ENCODE data around the gene CATSPERD. TPM values are rescaled to one million over a fixed set of nuclear protein-coding genes. Genes with fewer than 3 reads are reported as not detected.

The CATSPERD gene
- total and polyA plus RNA-seq, 8 donors: not detected

DNA sequence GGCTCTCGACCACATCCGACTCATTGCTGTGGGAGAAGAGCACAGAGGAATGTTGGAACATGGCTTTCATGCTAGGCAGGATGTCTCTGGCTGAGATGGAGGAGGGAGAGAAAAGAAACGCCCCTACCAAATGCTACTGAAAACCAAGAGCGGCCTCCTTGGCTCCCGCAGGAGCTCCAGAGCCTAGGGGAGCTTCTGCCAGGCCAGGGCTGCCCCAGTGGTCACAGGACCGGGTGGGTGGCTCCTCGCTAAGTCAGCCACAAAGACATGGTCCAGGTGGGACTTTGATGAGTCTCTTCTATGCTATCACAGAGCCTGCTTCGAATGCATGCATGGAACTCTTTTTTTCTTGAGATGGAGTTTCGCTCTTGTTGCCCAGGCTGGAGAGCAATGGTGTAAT lies 7.2 kb upstream of the CATSPERD start:
- TF ChIP-seq, protein P1, sequence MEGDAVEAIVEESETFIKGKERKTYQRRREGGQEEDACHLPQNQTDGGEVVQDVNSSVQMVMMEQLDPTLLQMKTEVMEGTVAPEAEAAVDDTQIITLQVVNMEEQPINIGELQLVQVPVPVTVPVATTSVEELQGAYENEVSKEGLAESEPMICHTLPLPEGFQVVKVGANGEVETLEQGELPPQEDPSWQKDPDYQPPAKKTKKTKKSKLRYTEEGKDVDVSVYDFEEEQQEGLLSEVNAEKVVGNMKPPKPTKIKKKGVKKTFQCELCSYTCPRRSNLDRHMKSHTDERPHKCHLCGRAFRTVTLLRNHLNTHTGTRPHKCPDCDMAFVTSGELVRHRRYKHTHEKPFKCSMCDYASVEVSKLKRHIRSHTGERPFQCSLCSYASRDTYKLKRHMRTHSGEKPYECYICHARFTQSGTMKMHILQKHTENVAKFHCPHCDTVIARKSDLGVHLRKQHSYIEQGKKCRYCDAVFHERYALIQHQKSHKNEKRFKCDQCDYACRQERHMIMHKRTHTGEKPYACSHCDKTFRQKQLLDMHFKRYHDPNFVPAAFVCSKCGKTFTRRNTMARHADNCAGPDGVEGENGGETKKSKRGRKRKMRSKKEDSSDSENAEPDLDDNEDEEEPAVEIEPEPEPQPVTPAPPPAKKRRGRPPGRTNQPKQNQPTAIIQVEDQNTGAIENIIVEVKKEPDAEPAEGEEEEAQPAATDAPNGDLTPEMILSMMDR (IDR thresholded peaks at IDR 0.05): no peak
- TF ChIP-seq POLR2AphosphoS5 (IDR thresholded peaks at IDR 0.05) (no peak), EP300 (IDR thresholded peaks at IDR 0.05) (no peak), POLR2A (IDR thresholded peaks at IDR 0.05) (no peak)
- no peaks in the 10 kb centered on the region for H3K9me3 ChIP-seq
- 94 to 98% (median 95%) methylated on average over 8 to 9 of the region's 9 CpGs for WGBS, 5 donors
- peaks cover 5 to 17% (median 11%) of the 10 kb centered on the region in 4 donors for H3K4me1 ChIP-seq
- DNase-seq: no peak
- intact Hi-C loops (cut with DNase I; ENCODE audit: low total_unique reads): no loop called here
- H3K36me3 ChIP-seq: peaks cover 50 to 77% (median 71%) of the 10 kb centered on the region in 4 donors
- no peak overlapping the region for H3K4me3 ChIP-seq
- H3K27ac ChIP-seq: no peak overlapping the region
- H3K27me3 ChIP-seq: no peaks in the 10 kb centered on the region

DNA sequence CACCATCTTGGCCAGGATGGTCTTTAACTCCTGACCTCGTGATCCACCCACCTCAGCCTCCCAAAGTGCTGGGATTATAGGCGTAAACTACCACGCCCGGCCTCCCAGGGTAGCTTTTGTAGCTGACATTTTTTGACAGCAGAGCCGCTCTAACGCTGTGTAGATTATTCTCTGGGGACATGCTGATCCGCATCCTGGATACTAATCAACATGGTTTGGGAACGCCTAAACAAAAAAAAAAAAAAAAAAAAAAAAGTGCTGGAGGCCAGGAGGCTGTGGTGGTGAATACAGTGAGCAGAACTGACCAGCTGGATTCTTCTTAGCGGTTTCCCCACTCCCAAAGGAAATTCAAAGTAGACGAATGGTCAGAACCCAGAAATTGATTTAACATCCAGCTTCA lies 5.6 kb upstream of the CATSPERD start:
- H3K36me3 ChIP-seq: peaks cover 42 to 61% (median 55%) of the 10 kb centered on the region in 4 donors
- intact Hi-C loops (cut with DNase I; ENCODE audit: low total_unique reads): no loop called here
- peaks cover 16 to 30% (median 25%) of the 10 kb centered on the region in 4 donors for H3K4me1 ChIP-seq
- H3K4me3 ChIP-seq: no peak overlapping the region
- 83 to 94% (median 90%) methylated on average over 10 of the region's 10 CpGs for WGBS, 5 donors
- H3K9me3 ChIP-seq: no peaks in the 10 kb centered on the region
- TF ChIP-seq EP300 (IDR thresholded peaks at IDR 0.05) (no peak), POLR2AphosphoS5 (IDR thresholded peaks at IDR 0.05) (no peak), POLR2A (IDR thresholded peaks at IDR 0.05) (no peak)
- TF ChIP-seq, protein P1 (IDR thresholded peaks at IDR 0.05): no peak
- H3K27me3 ChIP-seq: no peaks in the 10 kb centered on the region
- DNase-seq: no peak
- H3K27ac ChIP-seq: no peak overlapping the region

DNA sequence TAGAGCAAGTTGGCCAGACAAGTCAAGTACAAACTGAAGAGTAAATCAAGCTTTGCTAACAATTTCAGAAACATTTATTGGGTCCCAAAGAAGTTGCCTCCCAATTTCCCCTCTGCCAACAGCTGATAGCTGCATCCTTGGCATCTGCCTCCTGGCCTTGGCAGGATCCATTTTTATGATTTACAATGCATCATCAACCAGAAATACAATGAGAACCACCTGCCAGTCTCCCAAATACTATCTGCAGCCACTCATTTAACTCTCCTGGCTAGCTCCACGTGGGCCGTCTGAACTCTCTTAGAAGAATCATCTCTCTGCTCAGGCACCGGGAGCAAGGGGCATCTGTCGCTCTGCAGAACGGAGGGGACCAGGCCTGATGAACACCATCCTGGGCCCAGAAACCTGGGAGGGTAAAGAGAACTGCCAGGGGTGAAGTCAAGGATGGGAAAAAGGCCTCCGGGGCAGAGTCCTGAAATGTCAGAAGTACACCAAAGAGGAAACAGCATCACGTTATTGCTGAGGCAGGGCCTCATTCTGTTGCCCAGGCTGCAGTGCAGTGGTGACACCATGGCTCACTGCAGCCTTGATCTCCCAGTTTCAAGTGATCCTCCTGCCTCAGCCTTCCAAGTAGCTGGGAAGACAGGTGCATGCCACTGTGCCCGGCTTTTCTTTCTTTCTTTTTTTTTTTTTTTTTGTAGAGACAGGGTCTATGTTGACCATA lies 3.1 kb upstream of the CATSPERD start:
- H3K36me3 ChIP-seq: peaks cover 17 to 35% (median 30%) of the 10 kb centered on the region in 4 donors
- no peak for DNase-seq
- peaks cover 18 to 37% (median 28%) of the 10 kb centered on the region in 4 donors for H3K4me1 ChIP-seq
- TF ChIP-seq EP300 (IDR thresholded peaks at IDR 0.05) (no peak), POLR2A (IDR thresholded peaks at IDR 0.05) (no peak)
- TF ChIP-seq, protein P1 (IDR thresholded peaks at IDR 0.05): no peak
- 76 to 86% (median 80%) methylated on average over 8 of the region's 8 CpGs for WGBS, 5 donors
- no peak overlapping the region for H3K4me3 ChIP-seq
- no peaks in the 10 kb centered on the region for H3K9me3 ChIP-seq
- intact Hi-C loops (cut with DNase I; ENCODE audit: low total_unique reads): no loop called here
- H3K27me3 ChIP-seq: no peaks in the 10 kb centered on the region
- no peak overlapping the region for H3K27ac ChIP-seq

DNA sequence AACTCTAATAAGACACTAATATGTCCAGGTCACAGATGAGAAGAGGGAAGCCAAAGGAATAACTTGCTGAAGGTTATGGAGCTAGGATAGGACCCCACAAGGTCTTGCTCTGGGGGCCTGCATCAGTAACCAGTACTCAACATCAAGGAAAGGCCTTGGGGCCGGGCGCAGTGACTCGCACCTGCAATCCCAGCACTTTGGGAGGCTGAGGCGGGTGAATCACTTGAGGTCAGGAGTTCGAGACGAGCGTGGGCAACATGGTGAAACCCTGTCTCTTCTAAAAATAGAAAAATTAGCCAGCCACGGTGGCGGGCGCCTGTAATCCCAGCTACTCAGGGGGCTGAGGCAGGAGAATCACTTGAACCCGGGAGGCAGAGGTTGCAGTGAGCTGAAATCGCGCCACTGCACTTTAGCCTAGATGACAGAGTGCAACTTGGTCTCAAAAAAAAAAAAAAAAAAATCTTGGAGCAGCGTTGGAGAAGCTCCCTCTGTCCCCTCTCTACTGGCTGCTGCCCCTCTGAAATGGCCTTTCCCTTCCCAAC lies 2.3 kb upstream of the CATSPERD start:
- no peaks in the 10 kb centered on the region for H3K27me3 ChIP-seq
- intact Hi-C loops (cut with DNase I; ENCODE audit: low total_unique reads): no loop called here
- H3K9me3 ChIP-seq: no peaks in the 10 kb centered on the region
- peak overlapping the region in 2 of 4 donors; percentile 93 to 99 for H3K4me3 ChIP-seq
- H3K36me3 ChIP-seq: peaks cover 9 to 28% (median 23%) of the 10 kb centered on the region in 4 donors
- no peak for DNase-seq
- H3K4me1 ChIP-seq: peaks cover 18 to 37% (median 28%) of the 10 kb centered on the region in 4 donors
- WGBS, 5 donors: 67 to 79% (median 71%) methylated on average over 14 of the region's 14 CpGs
- peak overlapping the region in 2 of 5 donors; percentile 96 to 99 for H3K27ac ChIP-seq
- no peak for TF ChIP-seq EP300 (IDR thresholded peaks at IDR 0.05)
- TF ChIP-seq POLR2A (IDR thresholded peaks at IDR 0.05): no peak
- TF ChIP-seq, protein P1 (IDR thresholded peaks at IDR 0.05): no peak
- TF ChIP-seq POLR2AphosphoS5 (IDR thresholded peaks at IDR 0.05): no peak
